K562 (cell line): ENCODE data around the gene TPPP. TPM values are rescaled to one million over a fixed set of nuclear protein-coding genes. Genes with fewer than 3 reads are reported as not detected.
A peak's percentile ranks its signal among the peaks of the same experiment; 100 is the strongest.

Experiments used
- ARHGAP35 ChIP-seq: fragments of 450-650 bp; IDR thresholded peaks from 2 replicates; pipeline ENCODE4 v1.6.1; 2018; ENCODE audit not compliant: partially characterized antibody
- ATF7 ChIP-seq: fragments of 450-650 bp; IDR thresholded peaks from 2 replicates; pipeline ENCODE4 v1.7.1; 2014; ENCODE audit warnings: mild to moderate bottlenecking, moderate library complexity
- BACH1 ChIP-seq: fragments of 200-800 bp; sonication (Bioruptor generic); IDR thresholded peaks from 2 replicates; pipeline ENCODE4 v1.6.1; 2016; ENCODE audit warnings: missing genetic modification characterization, missing compliant biosample characterization
- CBX3 ChIP-seq, 2 experiments: IDR thresholded peaks; 1 replicate in 1 of 2; 2 replicates in 1 of 2; pipeline ENCODE4 v1.6.1; 2012; ENCODE audit warnings: inconsistent platforms in 2 of 2, low read length in 2 of 2, borderline replicate concordance in 1 of 2, control low read depth in 1 of 2
- CCAR2 ChIP-seq: fragments of 200-400 bp; formaldehyde crosslinking; IDR thresholded peaks from 2 replicates; pipeline ENCODE4 v1.6.1; 2017; ENCODE audit warnings: mild to moderate bottlenecking, low read depth, low read length
- EGR1 ChIP-seq: fragments of 450-650 bp; conservative IDR thresholded peaks from 2 replicates; pipeline ENCODE4 v1.6.1; 2017; ENCODE audit warnings: mild to moderate bottlenecking
- ETV5 ChIP-seq: sonication (generic); formaldehyde crosslinking; IDR thresholded peaks from 2 replicates; pipeline ENCODE4 v1.4.0; 2020; ENCODE audit warnings: low read depth, mild to moderate bottlenecking, missing genetic modification reagents
- EZH2 ChIP-seq: IDR thresholded peaks from 2 replicates; pipeline ENCODE4 v1.6.1; 2012; ENCODE audit warnings: low read depth, mild to moderate bottlenecking, inconsistent platforms, low read length, borderline replicate concordance
- HIVEP1 ChIP-seq: fragments of 250-450 bp; sonication (Bioruptor Pico); IDR thresholded peaks from 2 replicates; pipeline ENCODE4 v1.4.0; 2020; ENCODE audit warnings: mild to moderate bottlenecking
- KAT7 ChIP-seq: sonication (generic); formaldehyde crosslinking; IDR thresholded peaks from 2 replicates; pipeline ENCODE4 v1.8.0; 2022; ENCODE audit warnings: missing genetic modification reagents, mild to moderate bottlenecking, borderline replicate concordance
- KLF6 ChIP-seq: fragments of 250-450 bp; sonication (Bioruptor Pico); IDR thresholded peaks from 2 replicates; pipeline ENCODE4 v1.4.0; 2020; ENCODE audit warnings: mild to moderate bottlenecking, moderate library complexity, borderline replicate concordance
- MEIS2 ChIP-seq: fragments of 450-650 bp; IDR thresholded peaks from 2 replicates; pipeline ENCODE4 v1.6.1; 2014; ENCODE audit warnings: mild to moderate bottlenecking; ENCODE audit not compliant: partially characterized antibody
- SAFB ChIP-seq: fragments of 200-400 bp; formaldehyde crosslinking; IDR thresholded peaks from 2 replicates; pipeline ENCODE4 v1.6.1; 2017; ENCODE audit warnings: low read depth, low read length, borderline replicate concordance
- SMARCA5 ChIP-seq: fragments of 450-650 bp; IDR thresholded peaks from 2 replicates; pipeline ENCODE4 v1.6.1; 2016
- SMARCB1 ChIP-seq: IDR thresholded peaks from 2 replicates; pipeline ENCODE4 v1.6.1; 2011; ENCODE audit warnings: improper control_type of control experiment, low read depth; ENCODE audit not compliant: insufficient read length
- SP2 ChIP-seq: IDR thresholded peaks from 2 replicates; pipeline ENCODE4 v1.6.1; 2011; ENCODE audit warnings: mild to moderate bottlenecking, low read depth, low read length, moderate library complexity; ENCODE audit not compliant: poor library complexity, severe bottlenecking; ENCODE audit errors: extremely low read depth
- TCF3 ChIP-seq: sonication (generic); formaldehyde crosslinking; IDR thresholded peaks from 2 replicates; pipeline ENCODE4 v1.4.0; 2020; ENCODE audit warnings: mild to moderate bottlenecking, missing genetic modification reagents
- TCF7L2 ChIP-seq: fragments of 150-350 bp; IDR thresholded peaks from 2 replicates; pipeline ENCODE4 v1.6.1; 2016; ENCODE audit warnings: low read depth, mild to moderate bottlenecking, low read length, moderate library complexity
- TRIM28 ChIP-seq: fragments of 450-650 bp; IDR thresholded peaks from 2 replicates; pipeline ENCODE4 v1.6.1; 2017
- ZNF431 ChIP-seq: sonication (generic); formaldehyde crosslinking; IDR thresholded peaks from 2 replicates; pipeline ENCODE4 v1.8.0; 2022; ENCODE audit warnings: mild to moderate bottlenecking, missing genetic modification reagents
- ZNF507 ChIP-seq: conservative IDR thresholded peaks from 2 replicates; pipeline ENCODE4 v1.6.1; 2017; ENCODE audit warnings: missing genetic modification characterization, missing compliant biosample characterization
- ZNF551 ChIP-seq: fragments of 250-450 bp; sonication (Bioruptor Pico); IDR thresholded peaks from 2 replicates; pipeline ENCODE4 v1.5.0; 2021; ENCODE audit warnings: mild to moderate bottlenecking, moderate library complexity
- polyA plus RNA-seq, 8 experiments: library from polyadenylated mRNA; depleted of rRNA in 4 of 8; stranded (reverse) in 5 of 8; unstranded in 3 of 8; fragments of >200 nt; fragmentation: Nextera tagmentation in 2 of 8; fragmentation: Illumina TruSeq in 1 of 8; extraction: Ambion mirVana in 2 of 8; extraction: Trizol in 1 of 8; gene quantifications; 2 replicates each; pipeline versions ENCODE4 v1.2.1 to v1.2.3, GENCODE V29; 2011 to 2014; ENCODE audit warnings: inconsistent platforms in 1 of 8, missing spikeins in 1 of 8
- total RNA-seq, 7 experiments: library from RNA; depleted of rRNA in 6 of 7; stranded (reverse); fragments of >200 nt in 6 of 7; fragmentation: Illumina TruSeq in 2 of 7; extraction: Trizol in 2 of 7; gene quantifications; 2 replicates each; pipeline versions ENCODE4 v1.2.1 to v1.2.3, GENCODE V29; 2011 to 2021; ENCODE audit warnings: low replicate concordance in 1 of 7
- TF ChIP-seq, protein P1 (sequence below): fragments of 450-650 bp; IDR thresholded peaks from 2 replicates; pipeline ENCODE4 v1.6.1; 2017; ENCODE audit warnings: antibody characterized with exemption, mild to moderate bottlenecking
- TF ChIP-seq, protein P2 (sequence below): fragments of 450-650 bp; IDR thresholded peaks from 2 replicates; pipeline ENCODE4 v1.6.1; 2016; ENCODE audit warnings: low read depth, mild to moderate bottlenecking, moderate library complexity
- TF ChIP-seq, protein P3 (sequence below): fragments of 250-450 bp; sonication (Bioruptor Pico); IDR thresholded peaks from 2 replicates; pipeline ENCODE4 v1.4.0; 2020

Gene TPPP
- total and polyA plus RNA-seq, 9 of the 15 experiments (the other 6 are each of a cell fraction or from before 2014, with no cell fraction given), result 0.01 to 0.07 (median 0.03) TPM; not detected in 6

GRCh38 chr5:671459-672328 lies 21.5 kb downstream of the TPPP start (continued):
- TF ChIP-seq, protein P1, sequence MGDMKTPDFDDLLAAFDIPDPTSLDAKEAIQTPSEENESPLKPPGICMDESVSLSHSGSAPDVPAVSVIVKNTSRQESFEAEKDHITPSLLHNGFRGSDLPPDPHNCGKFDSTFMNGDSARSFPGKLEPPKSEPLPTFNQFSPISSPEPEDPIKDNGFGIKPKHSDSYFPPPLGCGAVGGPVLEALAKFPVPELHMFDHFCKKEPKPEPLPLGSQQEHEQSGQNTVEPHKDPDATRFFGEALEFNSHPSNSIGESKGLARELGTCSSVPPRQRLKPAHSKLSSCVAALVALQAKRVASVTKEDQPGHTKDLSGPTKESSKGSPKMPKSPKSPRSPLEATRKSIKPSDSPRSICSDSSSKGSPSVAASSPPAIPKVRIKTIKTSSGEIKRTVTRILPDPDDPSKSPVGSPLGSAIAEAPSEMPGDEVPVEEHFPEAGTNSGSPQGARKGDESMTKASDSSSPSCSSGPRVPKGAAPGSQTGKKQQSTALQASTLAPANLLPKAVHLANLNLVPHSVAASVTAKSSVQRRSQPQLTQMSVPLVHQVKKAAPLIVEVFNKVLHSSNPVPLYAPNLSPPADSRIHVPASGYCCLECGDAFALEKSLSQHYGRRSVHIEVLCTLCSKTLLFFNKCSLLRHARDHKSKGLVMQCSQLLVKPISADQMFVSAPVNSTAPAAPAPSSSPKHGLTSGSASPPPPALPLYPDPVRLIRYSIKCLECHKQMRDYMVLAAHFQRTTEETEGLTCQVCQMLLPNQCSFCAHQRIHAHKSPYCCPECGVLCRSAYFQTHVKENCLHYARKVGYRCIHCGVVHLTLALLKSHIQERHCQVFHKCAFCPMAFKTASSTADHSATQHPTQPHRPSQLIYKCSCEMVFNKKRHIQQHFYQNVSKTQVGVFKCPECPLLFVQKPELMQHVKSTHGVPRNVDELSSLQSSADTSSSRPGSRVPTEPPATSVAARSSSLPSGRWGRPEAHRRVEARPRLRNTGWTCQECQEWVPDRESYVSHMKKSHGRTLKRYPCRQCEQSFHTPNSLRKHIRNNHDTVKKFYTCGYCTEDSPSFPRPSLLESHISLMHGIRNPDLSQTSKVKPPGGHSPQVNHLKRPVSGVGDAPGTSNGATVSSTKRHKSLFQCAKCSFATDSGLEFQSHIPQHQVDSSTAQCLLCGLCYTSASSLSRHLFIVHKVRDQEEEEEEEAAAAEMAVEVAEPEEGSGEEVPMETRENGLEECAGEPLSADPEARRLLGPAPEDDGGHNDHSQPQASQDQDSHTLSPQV, result no peak
- no peak for TF ChIP-seq TRIM28
- no peak for TF ChIP-seq EGR1
- no peak for TF ChIP-seq MEIS2
- TF ChIP-seq SMARCA5, result no peak
- no peak for TF ChIP-seq TCF3 (CRISPR knock-in tag)
- no peak for TF ChIP-seq HIVEP1 (CRISPR knock-in tag)
- TF ChIP-seq BACH1 (tag), result no peak
- TF ChIP-seq KLF6 (CRISPR knock-in tag), result no peak
- no peak; the same call in 1 of the 2 replicates for TF ChIP-seq SAFB
- no peak for TF ChIP-seq KAT7 (CRISPR knock-in tag)
- 0 out of 2 replicates have a peak, but pooled peaks have one; percentile 16 for TF ChIP-seq ATF7
- no peak for TF ChIP-seq ZNF507 (tag)
- no peak for TF ChIP-seq TCF7L2
- TF ChIP-seq ETV5 (CRISPR knock-in tag), result 0 out of 2 replicates have a peak, but pooled peaks have one; percentile 21
- TF ChIP-seq EZH2, result no peak
- TF ChIP-seq, protein P2, sequence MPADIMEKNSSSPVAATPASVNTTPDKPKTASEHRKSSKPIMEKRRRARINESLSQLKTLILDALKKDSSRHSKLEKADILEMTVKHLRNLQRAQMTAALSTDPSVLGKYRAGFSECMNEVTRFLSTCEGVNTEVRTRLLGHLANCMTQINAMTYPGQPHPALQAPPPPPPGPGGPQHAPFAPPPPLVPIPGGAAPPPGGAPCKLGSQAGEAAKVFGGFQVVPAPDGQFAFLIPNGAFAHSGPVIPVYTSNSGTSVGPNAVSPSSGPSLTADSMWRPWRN, result no peak
- no peak for TF ChIP-seq CCAR2
- TF ChIP-seq SP2, result no peak
- TF ChIP-seq ARHGAP35, result no peak
- TF ChIP-seq SMARCB1, result no peak
- no peak for TF ChIP-seq ZNF551 (CRISPR knock-in tag)
- no peak for TF ChIP-seq ZNF431 (CRISPR knock-in tag)
- TF ChIP-seq CBX3 (IDR thresholded peaks at IDR 0.05; ENCODE audit: borderline replicate concordance in 1 of 2, low read length in 2 of 2), result no peak
- TF ChIP-seq, protein P3, sequence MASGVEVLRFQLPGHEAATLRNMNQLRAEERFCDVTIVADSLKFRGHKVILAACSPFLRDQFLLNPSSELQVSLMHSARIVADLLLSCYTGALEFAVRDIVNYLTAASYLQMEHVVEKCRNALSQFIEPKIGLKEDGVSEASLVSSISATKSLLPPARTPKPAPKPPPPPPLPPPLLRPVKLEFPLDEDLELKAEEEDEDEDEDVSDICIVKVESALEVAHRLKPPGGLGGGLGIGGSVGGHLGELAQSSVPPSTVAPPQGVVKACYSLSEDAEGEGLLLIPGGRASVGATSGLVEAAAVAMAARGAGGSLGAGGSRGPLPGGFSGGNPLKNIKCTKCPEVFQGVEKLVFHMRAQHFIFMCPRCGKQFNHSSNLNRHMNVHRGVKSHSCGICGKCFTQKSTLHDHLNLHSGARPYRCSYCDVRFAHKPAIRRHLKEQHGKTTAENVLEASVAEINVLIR (CRISPR knock-in tag), result no peak
